PC-9 (cell line): ENCODE data around the gene SPATA46. TPM values are rescaled to one million over a fixed set of nuclear protein-coding genes. Genes with fewer than 3 reads are reported as not detected.

ENCODE experiments used
- BruUV-seq: library from RNA; stranded (reverse); fragments of 400-500 nt; replicated peaks from 2 replicates; lab custom pipeline; 2021; lab: Mats Ljungman, UMichigan
- CTCF ChIA-PET: fragments of 300-600 bp; sonication (Branson Sonifier 250); formaldehyde crosslinking; loops from one replicate; lab custom pipeline; 2022; ENCODE audit warnings: antibody characterized with exemption; lab: Charles Lee
- POLR2A ChIA-PET: fragments of 300-600 bp; sonication (Branson Sonifier 250); formaldehyde crosslinking; loops from one replicate; lab custom pipeline; 2022; ENCODE audit warnings: antibody characterized with exemption; ENCODE audit not compliant: unreplicated experiment; lab: Charles Lee
- DNase-seq, 2 experiments: peaks; one replicate each; pipeline versions ENCODE4 v3.0.0 to v3.0.0-alpha.2; 2015 to 2022; ENCODE audit warnings: mixed read lengths in 1 of 2
- H2AFZ ChIP-seq: fragments of 200-600 bp; sonication (generic); 2 replicates; pipeline ENCODE4 v1.8.1; 2017; ENCODE audit warnings: antibody characterized with exemption
- H3F3A ChIP-seq: fragments of 200-600 bp; sonication (generic); 2 replicates; pipeline ENCODE4 v1.8.1; 2017; ENCODE audit warnings: antibody characterized with exemption, mild to moderate bottlenecking, low read depth; ENCODE audit not compliant: insufficient read depth
- H3K27ac ChIP-seq: fragments of 200-600 bp; sonication (generic); 2 replicates; pipeline ENCODE4 v1.6.1; 2016; ENCODE audit warnings: mixed run types
- H3K27me3 ChIP-seq: fragments of 200-600 bp; sonication (generic); 2 replicates; pipeline ENCODE4 v1.6.1; 2016; ENCODE audit warnings: low read depth, mixed run types; ENCODE audit not compliant: insufficient read depth
- H3K36me3 ChIP-seq: fragments of 200-600 bp; sonication (generic); 2 replicates; pipeline ENCODE4 v1.6.1; 2016; ENCODE audit warnings: low read depth, mixed run types
- H3K4me1 ChIP-seq: fragments of 200-600 bp; sonication (generic); replicated peaks from 2 replicates; pipeline ENCODE4 v1.6.1; 2016; ENCODE audit warnings: mixed run types; ENCODE audit not compliant: insufficient read depth
- H3K4me2 ChIP-seq: fragments of 200-600 bp; sonication (generic); 2 replicates; pipeline ENCODE4 v1.6.1; 2017; ENCODE audit warnings: mixed run types
- H3K4me3 ChIP-seq: fragments of 200-600 bp; sonication (generic); 2 replicates; pipeline ENCODE4 v1.6.1; 2016; ENCODE audit warnings: mixed run types
- H3K79me2 ChIP-seq: fragments of 200-600 bp; sonication (generic); 2 replicates; pipeline ENCODE4 v1.6.1; 2017; ENCODE audit warnings: low read depth, mixed run types
- H3K9me2 ChIP-seq: fragments of 200-600 bp; sonication (generic); 2 replicates; pipeline ENCODE4 v1.8.1; 2017; ENCODE audit warnings: mild to moderate bottlenecking; ENCODE audit not compliant: insufficient read depth
- H3K9me3 ChIP-seq: fragments of 200-600 bp; sonication (generic); 2 replicates; pipeline ENCODE4 v1.8.1; 2016; ENCODE audit warnings: low read depth; ENCODE audit not compliant: insufficient read depth
- H4K20me1 ChIP-seq: fragments of 200-600 bp; sonication (generic); 2 replicates; pipeline ENCODE4 v1.8.1; 2017; ENCODE audit not compliant: insufficient read depth
- CTCF ChIP-seq: fragments of 200-600 bp; sonication (generic); conservative IDR thresholded peaks from 2 replicates; pipeline ENCODE4 v1.6.1; 2017; ENCODE audit warnings: mixed run types, antibody characterized with exemption, mild to moderate bottlenecking, moderate library complexity
- EZH2 ChIP-seq: fragments of 200-600 bp; sonication (generic); IDR thresholded peaks from 2 replicates; pipeline ENCODE4 v1.8.0; 2017; ENCODE audit warnings: antibody characterized with exemption, low read depth
- intact Hi-C: fragments of 100-400 bp; cut with micrococcal nuclease; formaldehyde crosslinking; loops from one replicate; pipeline ENCODE4 v1.10.0; 2022; ENCODE audit not compliant: unreplicated experiment
- total RNA-seq: library from RNA; stranded (reverse); gene quantifications from 2 replicates; pipeline ENCODE4 v1.2.3, GENCODE V29; 2021

SPATA46 gene
- total RNA-seq, 1 experiment from 2014 or later = not detected

- no peaks in the 10 kb centered on the region for H3F3A ChIP-seq
- no peaks in the 10 kb centered on the region for H3K27me3 ChIP-seq
- no peaks in the 10 kb centered on the region for H4K20me1 ChIP-seq
- H3K9me3 ChIP-seq = no peaks in the 10 kb centered on the region
- no peaks in the 10 kb centered on the region for H3K9me2 ChIP-seq
- no peaks in the 10 kb centered on the region for H3K79me2 ChIP-seq
- H3K4me1 ChIP-seq = no peaks in the 10 kb centered on the region
- no TSS peak for BruUV-seq
- H3K4me3 ChIP-seq = no peak overlapping the region
- no peak for DNase-seq
- no peak overlapping the region for H3K27ac ChIP-seq
- ChIA-PET POLR2A (no interaction called here), CTCF (no interaction called here)
- peaks cover 11% of the 10 kb centered on the region; the same call in 1 of the 2 replicates for H3K36me3 ChIP-seq
- H2AFZ ChIP-seq = no peak overlapping the region
- intact Hi-C loops = no loop called here
- no peak overlapping the region for H3K4me2 ChIP-seq
- TF ChIP-seq CTCF (no peak), EZH2 (no peak)
Observed at GRCh38 chr1:162361349-162361748, 15.3 kb downstream of the SPATA46 start.

DNA sequence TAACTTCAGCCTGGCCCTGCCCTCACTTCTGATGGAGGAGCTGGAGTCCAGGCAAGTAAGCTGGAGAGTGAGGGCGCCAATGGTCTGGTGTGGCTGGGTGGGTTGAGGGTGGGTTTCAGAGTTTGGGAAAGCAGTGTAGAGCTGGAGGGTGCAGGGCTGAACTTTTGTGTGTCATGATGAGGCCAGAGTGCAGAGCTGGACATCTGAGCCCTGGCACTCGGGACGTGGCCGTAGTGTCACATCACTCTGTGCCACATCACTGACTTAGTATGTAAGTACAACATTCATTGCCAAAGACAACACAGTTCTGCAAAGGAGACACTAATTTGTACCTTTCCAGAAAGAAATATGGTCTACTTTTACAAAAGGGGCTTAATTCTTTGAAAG, 15.8 kb downstream of the SPATA46 start:
- ChIA-PET POLR2A (no interaction called here), CTCF (no interaction called here)

GRCh38 chr1:162360237-162360873, 16.3 kb downstream of the SPATA46 start:
- Histone ChIP-seq H3F3A (no peaks in the 10 kb centered on the region), H4K20me1 (no peaks in the 10 kb centered on the region), H3K36me3 (peaks cover 11% of the 10 kb centered on the region; the same call in 1 of the 2 replicates), H3K4me1 (no peaks in the 10 kb centered on the region), H3K4me2 (no peak overlapping the region), H3K27me3 (no peaks in the 10 kb centered on the region), H3K27ac (no peak overlapping the region), H3K79me2 (no peaks in the 10 kb centered on the region), H3K4me3 (no peak overlapping the region), H3K9me3 (no peaks in the 10 kb centered on the region), H2AFZ (no peak overlapping the region), H3K9me2 (no peaks in the 10 kb centered on the region)
- POLR2A ChIA-PET = no interaction called here
- BruUV-seq = no TSS peak
- CTCF ChIA-PET = no interaction called here
- no peak for DNase-seq
- intact Hi-C loops = no loop called here
- no peak for TF ChIP-seq EZH2
- TF ChIP-seq CTCF = no peak

More for the DNA sequence above, 15.8 kb downstream of the SPATA46 start:
- Histone ChIP-seq H4K20me1 (no peaks in the 10 kb centered on the region), H2AFZ (no peak overlapping the region), H3F3A (no peaks in the 10 kb centered on the region), H3K9me2 (no peaks in the 10 kb centered on the region), H3K27me3 (no peaks in the 10 kb centered on the region), H3K4me2 (no peak overlapping the region), H3K9me3 (no peaks in the 10 kb centered on the region), H3K79me2 (no peaks in the 10 kb centered on the region), H3K36me3 (peaks cover 11% of the 10 kb centered on the region; the same call in 1 of the 2 replicates), H3K27ac (no peak overlapping the region), H3K4me1 (no peaks in the 10 kb centered on the region), H3K4me3 (no peak overlapping the region)
- TF ChIP-seq EZH2 (no peak), CTCF (no peak)
- no peak for DNase-seq
- intact Hi-C loops = no loop called here
- BruUV-seq = no TSS peak
